Measurements from ENCODE around the gene LRR1.
"Not testable (repeated sequence)": the region's sequence is repeated elsewhere in the genome, so short reads cannot be mapped to it uniquely, and the experiment has no call there.

Gene LRR1

DNA sequence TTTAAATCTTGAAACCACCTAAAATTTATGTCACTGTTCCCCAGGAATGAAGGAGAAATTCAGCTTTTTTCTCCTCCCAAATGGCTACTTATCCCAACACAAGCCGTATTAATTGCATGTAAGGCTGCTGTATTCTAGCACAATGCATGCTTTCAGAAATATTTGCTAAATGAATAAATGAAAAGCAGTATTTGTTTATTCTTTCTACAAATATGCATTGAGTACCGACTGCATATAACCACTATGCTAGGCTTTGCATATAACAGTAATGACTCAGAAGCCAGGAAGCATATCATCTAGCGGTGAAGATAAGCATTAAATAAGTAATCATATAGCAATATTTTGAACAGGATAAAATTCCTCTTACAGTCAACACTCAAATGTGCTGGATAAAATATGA, 5.7 kb upstream of the LRR1 start:
- H3K27me3 ChIP-seq (ENCODE audit: control insufficient read depth, insufficient read depth, low read length) = no peaks in the 10 kb centered on the region
- H3K36me3 ChIP-seq (ENCODE audit: insufficient read depth, low read length) = no peaks in the 10 kb centered on the region
- no peak overlapping the region for H3K4me2 ChIP-seq (ENCODE audit: low read length)
- H3K9ac ChIP-seq (ENCODE audit: low read depth, low read length) = no peak overlapping the region
- no peaks in the 10 kb centered on the region for H3K9me3 ChIP-seq (replicated peaks; ENCODE audit: low read length)
- no peaks in the 10 kb centered on the region for H3K4me1 ChIP-seq (ENCODE audit: control insufficient read depth, insufficient read depth, low read length)
- H3K4me3 ChIP-seq (ENCODE audit: low read length) = no peak overlapping the region

DNA sequence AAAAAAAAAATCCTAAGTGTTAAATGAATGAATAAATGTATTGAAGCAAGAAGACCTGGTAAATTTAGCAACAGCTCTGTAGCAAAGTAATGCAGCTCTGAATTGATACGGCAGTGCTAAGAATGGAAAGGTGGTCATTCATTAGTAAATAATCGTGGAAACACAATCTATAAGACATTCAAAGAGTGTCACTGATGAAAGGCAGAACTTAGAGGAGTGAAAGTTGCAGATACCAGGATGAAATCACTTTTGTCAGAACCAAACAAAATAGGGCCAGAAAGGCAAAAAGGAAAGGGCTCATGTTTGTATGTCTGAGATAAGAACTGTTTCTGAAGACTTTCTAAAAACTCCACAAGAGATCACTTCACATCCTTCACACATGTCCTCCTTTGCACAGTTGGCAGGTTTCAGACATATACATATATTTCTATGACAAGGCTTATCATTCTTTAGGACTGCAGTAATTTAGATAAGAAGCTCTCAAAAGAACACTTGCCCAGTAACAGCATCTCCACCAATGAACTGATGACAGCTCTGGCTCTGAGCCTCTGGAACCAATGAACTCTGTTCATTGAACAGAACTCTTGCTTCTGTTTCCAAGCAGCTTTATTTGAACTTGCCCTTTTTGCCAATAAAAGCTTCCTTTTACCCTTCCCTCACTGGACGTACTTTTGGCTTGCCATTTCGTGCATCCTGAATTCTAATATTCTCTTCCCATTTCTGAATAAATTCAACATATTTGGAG, 4.2 kb upstream of the LRR1 start:
- H3K27me3 ChIP-seq (ENCODE audit: control insufficient read depth, insufficient read depth, low read length) = no peaks in the 10 kb centered on the region
- H3K4me2 ChIP-seq (ENCODE audit: low read length) = no peak overlapping the region
- no peaks in the 10 kb centered on the region for H3K9me3 ChIP-seq (replicated peaks; ENCODE audit: low read length)
- H3K4me3 ChIP-seq (ENCODE audit: low read length) = no peak overlapping the region
- no peaks in the 10 kb centered on the region for H3K4me1 ChIP-seq (ENCODE audit: control insufficient read depth, insufficient read depth, low read length)
- H3K9ac ChIP-seq (ENCODE audit: low read depth, low read length) = no peak overlapping the region
- no peaks in the 10 kb centered on the region for H3K36me3 ChIP-seq (ENCODE audit: insufficient read depth, low read length)

DNA sequence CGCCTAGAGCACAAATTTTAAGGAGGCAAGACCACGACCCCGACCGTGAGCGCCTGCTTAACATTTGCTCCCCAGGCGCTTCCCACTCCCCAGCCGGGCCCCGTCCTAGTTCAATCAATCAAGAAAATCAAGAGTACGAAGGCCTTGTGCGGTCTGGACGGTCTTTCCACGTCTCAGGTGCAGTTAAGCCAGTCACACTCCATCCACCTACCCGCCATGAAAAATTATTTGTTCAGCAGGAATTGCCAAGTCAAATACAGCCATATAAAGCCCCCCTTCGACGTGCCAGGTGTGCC, 603 bp upstream of the LRR1 start:
- Histone ChIP-seq H3K27me3 (ENCODE audit: control insufficient read depth, insufficient read depth, low read length) (no peaks in the 10 kb centered on the region), H3K4me2 (ENCODE audit: low read length) (peak overlapping the region; percentile 87), H3K9ac (ENCODE audit: low read depth, low read length) (peak overlapping the region; percentile 98), H3K4me1 (ENCODE audit: control insufficient read depth, insufficient read depth, low read length) (no peaks in the 10 kb centered on the region), H3K36me3 (ENCODE audit: insufficient read depth, low read length) (no peaks in the 10 kb centered on the region), H3K4me3 (ENCODE audit: low read length) (peak overlapping the region; percentile 91), H3K9me3 (replicated peaks; ENCODE audit: low read length) (no peaks in the 10 kb centered on the region)

DNA sequence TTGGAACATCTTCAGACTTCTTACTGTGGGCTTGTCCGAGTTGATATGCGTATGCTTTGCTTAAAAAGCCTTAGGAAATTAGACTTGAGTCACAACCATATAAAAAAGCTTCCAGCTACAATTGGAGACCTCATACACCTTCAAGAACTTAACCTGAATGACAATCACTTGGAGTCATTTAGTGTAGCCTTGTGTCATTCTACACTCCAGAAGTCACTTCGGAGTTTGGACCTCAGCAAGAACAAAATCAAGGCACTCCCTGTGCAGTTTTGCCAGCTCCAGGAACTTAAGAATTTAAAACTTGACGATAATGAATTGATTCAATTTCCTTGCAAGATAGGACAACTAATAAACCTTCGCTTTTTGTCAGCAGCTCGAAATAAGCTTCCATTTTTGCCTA, 8.8 kb downstream of the LRR1 start:
- Histone ChIP-seq H3K27me3 (ENCODE audit: control insufficient read depth, insufficient read depth, low read length) (no peaks in the 10 kb centered on the region), H3K4me3 (ENCODE audit: low read length) (no peak overlapping the region), H3K36me3 (ENCODE audit: insufficient read depth, low read length) (peaks cover 17% of the 10 kb centered on the region), H3K4me1 (ENCODE audit: control insufficient read depth, insufficient read depth, low read length) (no peaks in the 10 kb centered on the region), H3K4me2 (ENCODE audit: low read length) (no peak overlapping the region), H3K9ac (ENCODE audit: low read depth, low read length) (no peak overlapping the region), H3K9me3 (replicated peaks; ENCODE audit: low read length) (no peaks in the 10 kb centered on the region)

DNA sequence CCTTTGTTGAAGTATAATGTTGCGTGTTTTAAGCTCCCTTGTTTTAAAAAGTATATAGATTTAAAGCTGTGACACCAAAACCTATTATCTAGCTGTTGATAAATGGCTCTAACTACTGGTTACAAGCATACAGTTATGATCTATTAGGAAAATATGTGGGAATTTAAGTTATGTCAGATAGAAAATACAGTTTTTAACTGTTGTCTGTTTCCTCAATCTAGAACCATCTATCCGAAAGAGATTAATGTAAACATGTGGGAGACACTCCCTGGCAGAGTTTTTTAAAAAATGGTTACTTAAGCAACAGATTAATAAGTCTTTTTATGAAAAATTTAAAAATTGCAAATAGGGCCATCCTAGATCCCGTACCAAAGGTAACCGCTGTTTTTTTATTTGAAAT, 13.5 kb downstream of the LRR1 start:
- no peak overlapping the region for H3K4me2 ChIP-seq (ENCODE audit: low read length)
- no peaks in the 10 kb centered on the region for H3K9me3 ChIP-seq (replicated peaks; ENCODE audit: low read length)
- H3K27me3 ChIP-seq (ENCODE audit: control insufficient read depth, insufficient read depth, low read length) = no peaks in the 10 kb centered on the region
- no peak overlapping the region for H3K4me3 ChIP-seq (ENCODE audit: low read length)
- peaks cover 11% of the 10 kb centered on the region for H3K36me3 ChIP-seq (ENCODE audit: insufficient read depth, low read length)
- no peak overlapping the region for H3K9ac ChIP-seq (ENCODE audit: low read depth, low read length)
- peaks cover 8% of the 10 kb centered on the region for H3K4me1 ChIP-seq (ENCODE audit: control insufficient read depth, insufficient read depth, low read length)

DNA sequence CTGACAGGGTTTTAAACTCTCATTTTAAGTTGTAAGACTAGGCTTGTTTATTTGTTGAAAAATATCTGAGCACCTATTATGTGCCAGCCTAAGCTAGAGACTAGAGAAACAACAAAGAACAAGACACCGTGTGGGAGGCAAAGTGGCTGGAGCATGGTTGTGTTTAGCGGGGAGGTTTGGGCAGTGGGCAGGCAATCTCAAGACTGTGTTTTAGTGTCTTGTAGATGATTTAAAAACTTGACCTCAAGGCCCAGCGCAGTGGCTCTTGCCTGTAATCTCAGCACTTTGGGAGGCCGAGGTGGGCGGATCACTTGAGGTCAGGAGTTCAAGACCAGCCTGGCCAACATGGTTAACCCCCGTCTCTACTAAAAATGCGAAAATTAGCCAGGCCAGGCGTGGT, 13.9 kb downstream of the LRR1 start:
- Histone ChIP-seq H3K9ac (ENCODE audit: low read depth, low read length) (no peak overlapping the region), H3K4me1 (ENCODE audit: control insufficient read depth, insufficient read depth, low read length) (peaks cover 13% of the 10 kb centered on the region), H3K36me3 (ENCODE audit: insufficient read depth, low read length) (peaks cover 11% of the 10 kb centered on the region), H3K27me3 (ENCODE audit: control insufficient read depth, insufficient read depth, low read length) (no peaks in the 10 kb centered on the region), H3K4me2 (ENCODE audit: low read length) (no peak overlapping the region), H3K9me3 (replicated peaks; ENCODE audit: low read length) (no peaks in the 10 kb centered on the region), H3K4me3 (ENCODE audit: low read length) (no peak overlapping the region)

DNA sequence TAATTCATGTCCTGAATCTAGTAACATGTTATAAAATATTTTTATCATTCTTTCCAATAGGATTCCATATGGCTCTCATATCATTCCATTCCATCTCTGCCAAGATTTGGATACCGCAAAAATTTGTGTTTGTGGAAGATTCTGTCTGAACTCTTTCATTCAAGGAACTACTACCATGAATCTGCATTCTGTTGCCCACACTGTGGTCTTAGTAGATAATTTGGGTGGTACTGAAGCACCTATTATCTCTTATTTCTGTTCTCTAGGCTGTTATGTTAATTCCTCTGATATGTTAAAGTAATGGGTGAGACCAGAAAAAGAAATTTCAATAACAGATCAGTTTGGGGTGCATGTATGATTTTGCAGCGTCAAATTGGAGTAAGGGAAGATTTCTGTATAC, 15.5 kb downstream of the LRR1 start:
- Histone ChIP-seq H3K4me2 (ENCODE audit: low read length) (no peak overlapping the region), H3K27me3 (ENCODE audit: control insufficient read depth, insufficient read depth, low read length) (no peaks in the 10 kb centered on the region), H3K36me3 (ENCODE audit: insufficient read depth, low read length) (peaks cover 15% of the 10 kb centered on the region), H3K9me3 (replicated peaks; ENCODE audit: low read length) (no peaks in the 10 kb centered on the region), H3K9ac (ENCODE audit: low read depth, low read length) (no peak overlapping the region), H3K4me3 (ENCODE audit: low read length) (no peak overlapping the region), H3K4me1 (ENCODE audit: control insufficient read depth, insufficient read depth, low read length) (peaks cover 26% of the 10 kb centered on the region)

DNA sequence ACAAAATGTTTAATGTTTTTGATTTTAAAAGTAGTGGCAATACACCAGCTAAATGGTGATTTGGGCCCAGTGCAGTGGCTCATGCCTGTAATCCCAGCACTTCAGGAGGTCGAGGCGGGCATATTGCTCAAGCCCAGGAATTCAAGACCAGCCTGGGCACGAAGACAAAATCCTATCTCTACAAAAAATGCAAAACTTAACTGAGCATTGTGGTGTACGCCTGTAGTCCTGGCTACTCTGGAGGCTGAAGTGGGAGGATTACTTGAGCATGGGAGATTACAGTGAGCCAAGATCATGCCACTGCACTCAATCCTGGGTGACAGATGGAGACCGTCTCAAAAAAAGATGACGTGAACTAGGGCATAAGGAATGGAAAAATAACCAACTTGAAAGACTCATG, 17.0 kb downstream of the LRR1 start:
- Histone ChIP-seq H3K4me2 (ENCODE audit: low read length) (no peak overlapping the region), H3K4me3 (ENCODE audit: low read length) (no peak overlapping the region), H3K4me1 (ENCODE audit: control insufficient read depth, insufficient read depth, low read length) (peaks cover 28% of the 10 kb centered on the region), H3K9me3 (replicated peaks; ENCODE audit: low read length) (no peaks in the 10 kb centered on the region), H3K9ac (ENCODE audit: low read depth, low read length) (no peak overlapping the region), H3K36me3 (ENCODE audit: insufficient read depth, low read length) (peaks cover 15% of the 10 kb centered on the region), H3K27me3 (ENCODE audit: control insufficient read depth, insufficient read depth, low read length) (no peaks in the 10 kb centered on the region)

DNA sequence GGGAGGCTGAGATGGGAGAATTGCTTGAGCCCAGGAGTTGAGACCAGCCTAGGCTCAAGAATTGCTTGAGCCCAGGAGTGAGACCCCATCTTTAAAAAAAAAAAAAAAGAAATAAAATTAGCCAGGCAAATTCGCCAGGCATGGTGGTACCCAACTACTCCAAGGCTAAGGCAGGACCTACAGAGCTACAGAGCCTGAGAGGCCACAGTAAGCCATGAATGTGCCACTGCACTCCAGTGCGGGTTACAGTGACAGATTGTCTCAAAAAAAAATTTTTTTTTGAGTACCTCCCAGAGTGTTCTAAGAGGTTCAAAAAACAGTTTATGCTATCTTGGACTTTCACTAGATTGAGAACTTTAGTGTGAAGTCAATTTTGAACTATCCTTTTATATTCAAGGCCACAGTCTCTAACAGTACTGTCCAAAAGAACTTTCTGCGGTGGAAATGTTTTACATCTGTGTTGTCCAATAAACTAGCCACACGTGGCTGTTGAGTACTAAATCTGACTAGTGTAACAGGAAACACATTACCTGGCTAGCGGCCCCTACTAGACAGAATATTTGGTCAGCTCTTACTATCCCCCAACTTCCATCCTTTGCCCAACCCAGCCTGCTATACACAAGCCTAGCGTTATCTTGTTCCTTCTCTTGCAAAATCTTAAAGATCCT, 19.2 kb downstream of the LRR1 start:
- H3K4me1 ChIP-seq (ENCODE audit: control insufficient read depth, insufficient read depth, low read length) = peaks cover 39% of the 10 kb centered on the region
- H3K27me3 ChIP-seq (ENCODE audit: control insufficient read depth, insufficient read depth, low read length) = no peaks in the 10 kb centered on the region
- no peak overlapping the region for H3K9ac ChIP-seq (ENCODE audit: low read depth, low read length)
- H3K36me3 ChIP-seq (ENCODE audit: insufficient read depth, low read length) = peaks cover 18% of the 10 kb centered on the region
- H3K4me3 ChIP-seq (ENCODE audit: low read length) = peak overlapping the region; percentile 27
- H3K9me3 ChIP-seq (replicated peaks; ENCODE audit: low read length) = no peaks in the 10 kb centered on the region
- peak overlapping the region; percentile 46 for H3K4me2 ChIP-seq (ENCODE audit: low read length)

DNA sequence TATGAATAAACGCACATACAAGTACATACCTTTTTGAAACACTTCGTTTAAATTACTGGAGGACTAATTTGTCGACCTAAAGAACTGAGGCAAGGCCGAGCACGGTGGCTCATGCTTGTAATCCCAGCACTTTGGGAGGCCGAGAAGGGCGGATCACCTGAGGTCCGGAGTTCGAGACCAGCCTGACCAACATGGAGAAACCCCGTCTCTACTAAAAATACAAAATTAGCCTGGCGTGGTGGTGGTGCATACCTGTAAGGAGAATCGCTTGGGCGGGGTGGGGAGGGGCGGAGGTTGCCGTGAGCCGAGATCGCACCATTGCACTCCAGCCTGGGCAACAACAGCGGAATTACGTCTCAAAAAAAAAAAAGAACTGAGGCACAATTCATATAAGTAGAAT, 20.5 kb downstream of the LRR1 start:
- Histone ChIP-seq H3K4me2 (ENCODE audit: low read length) (peak overlapping the region; percentile 88), H3K36me3 (ENCODE audit: insufficient read depth, low read length) (peaks cover 18% of the 10 kb centered on the region), H3K4me1 (ENCODE audit: control insufficient read depth, insufficient read depth, low read length) (peaks cover 45% of the 10 kb centered on the region), H3K9ac (ENCODE audit: low read depth, low read length) (peak overlapping the region; percentile 97), H3K4me3 (ENCODE audit: low read length) (peak overlapping the region; percentile 92)
- H3K9me3 ChIP-seq (replicated peaks; ENCODE audit: low read length); H3K27me3 ChIP-seq (ENCODE audit: control insufficient read depth, insufficient read depth, low read length): not testable (repeated sequence)

DNA sequence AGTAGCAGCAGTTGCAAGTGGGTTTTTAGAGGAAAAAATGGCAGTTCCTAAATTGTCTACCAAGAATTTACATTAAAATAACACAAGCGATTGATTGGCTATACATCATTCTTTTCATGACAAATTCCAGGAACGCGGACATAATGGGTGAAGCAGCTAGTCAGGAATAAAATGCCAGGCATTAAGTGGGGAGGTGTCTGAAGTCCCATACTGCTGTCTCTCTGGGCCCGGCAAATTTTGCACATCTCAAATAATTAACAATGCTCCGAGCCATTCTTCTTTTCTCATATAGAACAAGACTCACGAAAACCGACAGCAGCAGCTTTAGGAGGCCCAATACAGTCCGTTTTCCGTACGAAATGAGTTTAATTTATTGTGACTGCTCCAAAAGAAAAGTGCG, 21.0 kb downstream of the LRR1 start:
- Histone ChIP-seq H3K4me2 (ENCODE audit: low read length) (peak overlapping the region; percentile 88), H3K4me1 (ENCODE audit: control insufficient read depth, insufficient read depth, low read length) (peaks cover 48% of the 10 kb centered on the region), H3K9me3 (replicated peaks; ENCODE audit: low read length) (no peaks in the 10 kb centered on the region), H3K36me3 (ENCODE audit: insufficient read depth, low read length) (peaks cover 18% of the 10 kb centered on the region), H3K27me3 (ENCODE audit: control insufficient read depth, insufficient read depth, low read length) (no peaks in the 10 kb centered on the region), H3K9ac (ENCODE audit: low read depth, low read length) (peak overlapping the region; percentile 97), H3K4me3 (ENCODE audit: low read length) (peak overlapping the region; percentile 92)

Measured in skeletal muscle satellite cell (primary cell).